ENCODE data around the gene BRWD1. TPM values are rescaled to one million over a fixed set of nuclear protein-coding genes. Genes with fewer than 3 reads are reported as not detected.

BRWD1 gene
- polyA plus RNA-seq, 3 donors, result 12.1 to 16.8 (median 12.7) TPM

GRCh38 chr21:39314143-39315027, 953 bp upstream of the BRWD1 start:
- intact Hi-C loops (cut with micrococcal nuclease), result loop anchor here (5.0 to 10.0 kb wide), 4 partner anchors 33 to 133 kb away; partner anchors contain the start of genes LCA5L (in 2 of the 2) and HMGN1 (in 1 of the 2)

More at GRCh38 chr21:39314143-39315027, 953 bp upstream of the BRWD1 start:
- Histone ChIP-seq H3K27me3 (ENCODE audit: control insufficient read depth in 2 of 2, insufficient read depth in 2 of 2, low read length in 2 of 2) (no peaks in the 10 kb centered on the region), H3K4me1 (ENCODE audit: control insufficient read depth in 1 of 2, insufficient read depth in 2 of 2, low read length in 2 of 2) (peaks cover 26 to 43% of the 10 kb centered on the region in 2 donors), H3K36me3 (replicated peaks in 1 of 2; ENCODE audit: control insufficient read depth in 1 of 2, insufficient read depth in 2 of 2, low read length in 2 of 2) (peaks cover 4 to 8% of the 10 kb centered on the region in 2 donors), H3K4me3 (replicated peaks in 1 of 3; ENCODE audit: low read depth in 2 of 3, low read length in 3 of 3) (peak overlapping the region; percentile 64 to 82 (median 76)), H3K9ac (ENCODE audit: insufficient read depth, low read length, poor library complexity, severe bottlenecking) (peak overlapping the region; percentile 97), H3K9me3 (replicated peaks in 1 of 2; ENCODE audit: control insufficient read depth in 1 of 2, insufficient read depth in 1 of 2, low read length in 2 of 2) (no peaks in the 10 kb centered on the region), H3K4me2 (replicated peaks; ENCODE audit: extremely low read depth, low read length, poor library complexity, severe bottlenecking) (peak overlapping the region; percentile 83), H3K79me2 (ENCODE audit: insufficient read depth, low read length) (peaks cover 45% of the 10 kb centered on the region), H4K20me1 (ENCODE audit: insufficient read depth, low read length) (peaks cover 28% of the 10 kb centered on the region), H2AFZ (ENCODE audit: insufficient read depth, low read depth, low read length, poor library complexity, severe bottlenecking) (peak overlapping the region; percentile 93), H3K27ac (ENCODE audit: low read depth in 1 of 2, low read length in 2 of 2) (peak overlapping the region; percentile 74 to 95)
- Mint-ChIP-seq H3K27ac (peak overlapping the region; percentile 82 to 98 (median 93)), H3K9me3 (no peaks in the 10 kb centered on the region), H3K4me3 (peak overlapping the region; percentile 94 to 97), H3K4me1 (peaks cover 36% of the 10 kb centered on the region), H3K36me3 (peaks cover 4 to 21% of the 10 kb centered on the region in 2 donors), H3K27me3 (ENCODE audit: low read depth in 3 of 3) (peaks cover 0 to 2% (median 0%) of the 10 kb centered on the region in 3 donors)
- peak in 2 of 3 donors; percentile 6 to 27 for DNase-seq
- WGBS (ENCODE audit: insufficient coverage), result under 1% methylated on average over 41 of the region's 43 CpGs
- no peak for TF ChIP-seq CTCF (IDR thresholded peaks at IDR 0.05)

Data from CD14-positive monocyte (primary cell).